ENCODE results near the gene GSDME. TPM values are rescaled to one million over a fixed set of nuclear protein-coding genes. Genes with fewer than 3 reads are reported as not detected.

The GSDME gene
- total and polyA plus RNA-seq, 4 donors = 3.2 to 4.0 (median 3.7) TPM

DNA sequence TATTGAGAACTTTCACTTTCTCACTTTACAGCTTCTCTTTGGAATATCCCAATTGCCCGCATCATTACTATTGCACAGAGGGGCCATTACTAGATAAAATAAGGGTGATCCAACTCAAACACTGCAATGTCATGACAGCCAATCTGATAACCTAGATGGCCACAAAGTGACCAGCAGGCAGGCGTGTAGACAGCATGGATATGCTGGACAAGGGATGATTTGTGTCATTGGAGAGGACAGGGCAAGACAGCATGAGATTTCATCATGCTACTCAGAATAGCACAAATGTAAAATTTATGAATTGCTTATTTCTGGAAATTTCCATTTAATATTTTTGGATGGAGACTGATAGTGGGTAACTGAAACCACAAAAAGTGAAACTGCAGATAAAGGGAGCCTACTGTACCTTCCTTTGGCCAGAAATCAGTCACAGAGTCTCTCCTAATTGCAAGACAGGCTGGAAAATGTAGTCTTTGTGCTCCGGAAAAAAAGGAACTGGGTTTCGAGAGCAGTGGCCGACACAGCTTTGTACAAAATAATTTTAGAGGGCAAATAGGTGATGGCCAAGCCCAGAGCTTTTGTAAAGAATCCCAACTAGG lies 6.1 kb upstream of the GSDME start:
- H3K36me3 ChIP-seq (ENCODE audit: control insufficient read depth in 4 of 4, insufficient read depth in 3 of 4, low read depth in 1 of 4, low read length in 3 of 4) = no peaks in the 10 kb centered on the region
- peaks cover 0 to under 1% (median 0%) of the 10 kb centered on the region in 4 donors for H3K4me1 ChIP-seq (ENCODE audit: control insufficient read depth in 4 of 4, insufficient read depth in 4 of 4, low read length in 3 of 4)
- no peak overlapping the region for H3K4me3 ChIP-seq (ENCODE audit: low read depth in 1 of 3, low read length in 3 of 3)
- no peak for DNase-seq (ENCODE audit: low spot score)
- H3K27ac ChIP-seq (ENCODE audit: low read depth in 1 of 2, low read length in 2 of 2) = no peak overlapping the region
- TF ChIP-seq, protein P1, sequence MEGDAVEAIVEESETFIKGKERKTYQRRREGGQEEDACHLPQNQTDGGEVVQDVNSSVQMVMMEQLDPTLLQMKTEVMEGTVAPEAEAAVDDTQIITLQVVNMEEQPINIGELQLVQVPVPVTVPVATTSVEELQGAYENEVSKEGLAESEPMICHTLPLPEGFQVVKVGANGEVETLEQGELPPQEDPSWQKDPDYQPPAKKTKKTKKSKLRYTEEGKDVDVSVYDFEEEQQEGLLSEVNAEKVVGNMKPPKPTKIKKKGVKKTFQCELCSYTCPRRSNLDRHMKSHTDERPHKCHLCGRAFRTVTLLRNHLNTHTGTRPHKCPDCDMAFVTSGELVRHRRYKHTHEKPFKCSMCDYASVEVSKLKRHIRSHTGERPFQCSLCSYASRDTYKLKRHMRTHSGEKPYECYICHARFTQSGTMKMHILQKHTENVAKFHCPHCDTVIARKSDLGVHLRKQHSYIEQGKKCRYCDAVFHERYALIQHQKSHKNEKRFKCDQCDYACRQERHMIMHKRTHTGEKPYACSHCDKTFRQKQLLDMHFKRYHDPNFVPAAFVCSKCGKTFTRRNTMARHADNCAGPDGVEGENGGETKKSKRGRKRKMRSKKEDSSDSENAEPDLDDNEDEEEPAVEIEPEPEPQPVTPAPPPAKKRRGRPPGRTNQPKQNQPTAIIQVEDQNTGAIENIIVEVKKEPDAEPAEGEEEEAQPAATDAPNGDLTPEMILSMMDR (IDR thresholded peaks at IDR 0.05; ENCODE audit: low read depth, low read length, missing input control) = no peak
- H3K9me3 ChIP-seq (ENCODE audit: control insufficient read depth in 4 of 4, low read length in 3 of 4) = no peaks in the 10 kb centered on the region
- 76% methylated on average over 5 of the region's 5 CpGs for WGBS
- no peaks in the 10 kb centered on the region for H3K27me3 ChIP-seq (ENCODE audit: control insufficient read depth in 4 of 4, insufficient read depth in 4 of 4, low read length in 3 of 4)
- H3K9ac ChIP-seq (ENCODE audit: low read depth in 1 of 2, low read length in 2 of 2) = no peak overlapping the region

DNA sequence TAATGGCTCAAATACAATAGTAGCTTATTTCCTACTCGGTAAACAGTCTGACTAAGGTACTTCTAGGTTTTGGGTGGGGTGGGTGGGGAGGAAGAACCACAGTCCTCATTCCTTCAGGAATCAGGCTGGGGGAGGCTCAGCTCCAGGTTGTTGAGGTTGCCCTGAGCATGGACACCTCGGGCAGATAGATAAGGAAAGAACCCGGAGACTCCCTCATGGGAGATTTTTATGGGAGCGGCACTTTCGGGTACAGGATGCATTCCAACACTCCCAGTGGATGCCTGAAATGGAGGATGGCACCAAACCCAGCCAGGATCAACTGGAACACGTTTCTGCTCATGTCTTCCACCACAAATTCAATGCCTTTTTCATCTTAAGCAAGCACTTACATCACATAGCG lies 5.5 kb upstream of the GSDME start:
- no peak overlapping the region for H3K9ac ChIP-seq (ENCODE audit: low read depth in 1 of 2, low read length in 2 of 2)
- peaks cover 0 to 7% (median 5%) of the 10 kb centered on the region in 4 donors for H3K4me1 ChIP-seq (ENCODE audit: control insufficient read depth in 4 of 4, insufficient read depth in 4 of 4, low read length in 3 of 4)
- DNase-seq (ENCODE audit: low spot score) = no peak
- H3K9me3 ChIP-seq (ENCODE audit: control insufficient read depth in 4 of 4, low read length in 3 of 4) = no peaks in the 10 kb centered on the region
- TF ChIP-seq RAD21 (IDR thresholded peaks at IDR 0.05) (no peak), RXRA (IDR thresholded peaks at IDR 0.05) (no peak), NR2F2 (IDR thresholded peaks at IDR 0.05) (no peak), HNF4A (conservative IDR thresholded peaks at IDR 0.05) (no peak), GABPA (IDR thresholded peaks at IDR 0.05 in 1 of 2, conservative IDR thresholded peaks at IDR 0.05 in 1 of 2) (no peak), FOXA1 (IDR thresholded peaks at IDR 0.05) (no peak), JUND (IDR thresholded peaks at IDR 0.05) (no peak), FOXA2 (IDR thresholded peaks at IDR 0.05) (no peak), TAF1 (conservative IDR thresholded peaks at IDR 0.05) (no peak)
- 77% methylated on average over 7 of the region's 7 CpGs for WGBS
- no peak overlapping the region for H3K27ac ChIP-seq (ENCODE audit: low read depth in 1 of 2, low read length in 2 of 2)
- no peak overlapping the region for H3K4me3 ChIP-seq (ENCODE audit: low read depth in 1 of 3, low read length in 3 of 3)
- H3K36me3 ChIP-seq (ENCODE audit: control insufficient read depth in 4 of 4, insufficient read depth in 3 of 4, low read depth in 1 of 4, low read length in 3 of 4) = no peaks in the 10 kb centered on the region
- H3K27me3 ChIP-seq (ENCODE audit: control insufficient read depth in 4 of 4, insufficient read depth in 4 of 4, low read length in 3 of 4) = no peaks in the 10 kb centered on the region

DNA sequence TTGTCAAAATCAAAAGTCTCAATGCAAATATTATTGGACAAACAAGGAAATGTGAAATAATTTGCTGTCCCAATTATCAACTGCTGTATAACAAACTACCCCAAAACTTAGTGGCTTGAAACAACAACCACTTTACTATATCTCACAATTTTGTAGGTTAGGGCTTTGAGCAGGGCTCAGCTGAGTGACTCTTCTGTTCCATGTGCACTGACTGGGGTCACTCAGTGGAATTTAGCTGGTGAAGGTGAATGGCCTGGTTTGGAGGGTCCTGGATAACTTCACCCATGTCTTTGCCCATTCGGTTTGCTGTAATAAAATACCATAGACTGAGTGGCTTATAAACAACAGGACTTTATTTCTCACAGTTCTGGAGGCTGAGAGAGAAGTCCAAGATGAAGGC lies 3.7 kb upstream of the GSDME start:
- no peak overlapping the region for H3K27ac ChIP-seq (ENCODE audit: low read depth in 1 of 2, low read length in 2 of 2)
- H3K36me3 ChIP-seq (ENCODE audit: control insufficient read depth in 4 of 4, insufficient read depth in 3 of 4, low read depth in 1 of 4, low read length in 3 of 4) = no peaks in the 10 kb centered on the region
- H3K9me3 ChIP-seq (ENCODE audit: control insufficient read depth in 4 of 4, low read length in 3 of 4) = no peaks in the 10 kb centered on the region
- WGBS = 74% methylated on average over 1 of the region's 1 CpG
- TF ChIP-seq, protein P2, sequence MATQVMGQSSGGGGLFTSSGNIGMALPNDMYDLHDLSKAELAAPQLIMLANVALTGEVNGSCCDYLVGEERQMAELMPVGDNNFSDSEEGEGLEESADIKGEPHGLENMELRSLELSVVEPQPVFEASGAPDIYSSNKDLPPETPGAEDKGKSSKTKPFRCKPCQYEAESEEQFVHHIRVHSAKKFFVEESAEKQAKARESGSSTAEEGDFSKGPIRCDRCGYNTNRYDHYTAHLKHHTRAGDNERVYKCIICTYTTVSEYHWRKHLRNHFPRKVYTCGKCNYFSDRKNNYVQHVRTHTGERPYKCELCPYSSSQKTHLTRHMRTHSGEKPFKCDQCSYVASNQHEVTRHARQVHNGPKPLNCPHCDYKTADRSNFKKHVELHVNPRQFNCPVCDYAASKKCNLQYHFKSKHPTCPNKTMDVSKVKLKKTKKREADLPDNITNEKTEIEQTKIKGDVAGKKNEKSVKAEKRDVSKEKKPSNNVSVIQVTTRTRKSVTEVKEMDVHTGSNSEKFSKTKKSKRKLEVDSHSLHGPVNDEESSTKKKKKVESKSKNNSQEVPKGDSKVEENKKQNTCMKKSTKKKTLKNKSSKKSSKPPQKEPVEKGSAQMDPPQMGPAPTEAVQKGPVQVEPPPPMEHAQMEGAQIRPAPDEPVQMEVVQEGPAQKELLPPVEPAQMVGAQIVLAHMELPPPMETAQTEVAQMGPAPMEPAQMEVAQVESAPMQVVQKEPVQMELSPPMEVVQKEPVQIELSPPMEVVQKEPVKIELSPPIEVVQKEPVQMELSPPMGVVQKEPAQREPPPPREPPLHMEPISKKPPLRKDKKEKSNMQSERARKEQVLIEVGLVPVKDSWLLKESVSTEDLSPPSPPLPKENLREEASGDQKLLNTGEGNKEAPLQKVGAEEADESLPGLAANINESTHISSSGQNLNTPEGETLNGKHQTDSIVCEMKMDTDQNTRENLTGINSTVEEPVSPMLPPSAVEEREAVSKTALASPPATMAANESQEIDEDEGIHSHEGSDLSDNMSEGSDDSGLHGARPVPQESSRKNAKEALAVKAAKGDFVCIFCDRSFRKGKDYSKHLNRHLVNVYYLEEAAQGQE (IDR thresholded peaks at IDR 0.05) = no peak
- TF ChIP-seq TAF1 (conservative IDR thresholded peaks at IDR 0.05) (no peak), YY1 (IDR thresholded peaks at IDR 0.05) (no peak), EGR1 (IDR thresholded peaks at IDR 0.05; ENCODE audit: low read depth in 2 of 2) (no peak)
- no peak overlapping the region for H3K9ac ChIP-seq (ENCODE audit: low read depth in 1 of 2, low read length in 2 of 2)
- H3K27me3 ChIP-seq (ENCODE audit: control insufficient read depth in 4 of 4, insufficient read depth in 4 of 4, low read length in 3 of 4) = no peaks in the 10 kb centered on the region
- DNase-seq (ENCODE audit: low spot score) = no peak
- H3K4me3 ChIP-seq (ENCODE audit: low read depth in 1 of 3, low read length in 3 of 3) = no peak overlapping the region
- H3K4me1 ChIP-seq (ENCODE audit: control insufficient read depth in 4 of 4, insufficient read depth in 4 of 4, low read length in 3 of 4) = peaks cover 0 to 12% (median 7%) of the 10 kb centered on the region in 4 donors

Data from liver (tissue), 9 donors.